ENCODE results near the gene LRRC71.

Gene LRRC71

DNA sequence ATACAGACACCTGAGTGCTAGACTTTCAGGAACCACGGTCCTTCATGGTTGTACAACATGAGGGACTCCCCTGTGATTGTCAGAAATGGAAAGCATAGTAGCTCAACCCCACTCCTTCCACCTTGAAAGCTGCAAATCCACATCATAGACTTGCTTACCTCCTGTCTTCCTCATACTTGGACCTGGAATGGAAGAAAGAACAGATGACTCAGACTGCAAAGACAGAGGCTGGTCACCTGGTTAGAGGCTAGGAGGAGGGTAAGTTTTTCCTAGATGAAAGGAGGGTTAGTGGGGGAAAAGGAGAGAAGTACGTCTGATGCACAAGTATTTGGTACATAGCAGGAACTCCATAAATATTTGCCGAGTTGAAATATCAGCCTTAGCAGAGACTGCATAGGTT, 37.2 kb downstream of the LRRC71 start:
- no peak for TF ChIP-seq CTCF (conservative IDR thresholded peaks at IDR 0.05; ENCODE audit: low read depth, low read length)
- no peak overlapping the region for H3K4me3 ChIP-seq (ENCODE audit: low read depth, low read length)

DNA sequence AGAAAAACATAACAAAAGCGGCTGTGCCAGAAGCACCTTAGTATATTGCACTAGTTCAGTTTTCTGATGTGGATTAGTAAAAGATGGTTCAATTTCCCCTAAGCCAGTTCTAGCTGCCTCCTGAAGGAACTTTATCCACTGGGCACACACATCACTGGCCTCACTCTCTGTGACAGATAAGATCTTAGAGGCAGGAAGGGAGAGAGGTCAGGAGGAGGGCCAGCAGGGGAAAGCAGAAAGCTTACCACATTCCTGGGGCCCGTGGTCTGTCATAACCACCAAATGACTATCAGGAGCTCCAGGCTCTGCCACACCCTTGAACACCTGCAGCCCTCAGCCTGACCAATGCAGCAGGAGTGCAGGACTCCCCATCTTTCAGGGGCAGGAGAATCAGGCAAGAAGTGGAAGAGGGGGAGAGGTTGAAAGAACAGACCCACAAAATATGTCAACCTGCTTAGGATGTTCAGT, 37.8 kb downstream of the LRRC71 start:
- no peak overlapping the region for H3K4me3 ChIP-seq (ENCODE audit: low read depth, low read length)
- TF ChIP-seq CTCF (conservative IDR thresholded peaks at IDR 0.05; ENCODE audit: low read depth, low read length), result no peak
- DNase-seq (ENCODE audit: low read depth), result no peak

More for the DNA sequence above, 37.2 kb downstream of the LRRC71 start:
- DNase-seq (ENCODE audit: low read depth), result no peak

DNA sequence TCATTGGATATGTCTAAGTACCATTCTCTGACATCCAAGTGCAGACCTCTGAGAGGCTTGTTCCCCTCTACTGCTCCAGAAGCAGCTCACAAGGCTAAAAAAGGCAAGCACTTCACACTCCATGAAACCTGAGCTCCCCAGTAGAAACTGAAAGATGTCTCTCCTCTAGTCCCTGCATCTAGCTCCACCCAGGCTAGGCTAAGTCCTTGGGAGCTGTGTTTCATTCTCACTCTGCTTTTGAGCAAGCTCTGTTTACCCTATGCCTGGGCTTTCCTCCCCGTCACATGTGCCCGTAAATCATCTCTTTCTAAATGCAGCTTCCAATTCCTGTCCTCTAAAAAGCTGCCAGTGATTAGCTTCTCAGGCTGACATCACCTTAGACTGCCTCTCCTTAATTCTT, 39.0 kb downstream of the LRRC71 start:
- TF ChIP-seq CTCF (conservative IDR thresholded peaks at IDR 0.05; ENCODE audit: low read depth, low read length), result no peak
- DNase-seq (ENCODE audit: low read depth), result peak; percentile 48

DNA sequence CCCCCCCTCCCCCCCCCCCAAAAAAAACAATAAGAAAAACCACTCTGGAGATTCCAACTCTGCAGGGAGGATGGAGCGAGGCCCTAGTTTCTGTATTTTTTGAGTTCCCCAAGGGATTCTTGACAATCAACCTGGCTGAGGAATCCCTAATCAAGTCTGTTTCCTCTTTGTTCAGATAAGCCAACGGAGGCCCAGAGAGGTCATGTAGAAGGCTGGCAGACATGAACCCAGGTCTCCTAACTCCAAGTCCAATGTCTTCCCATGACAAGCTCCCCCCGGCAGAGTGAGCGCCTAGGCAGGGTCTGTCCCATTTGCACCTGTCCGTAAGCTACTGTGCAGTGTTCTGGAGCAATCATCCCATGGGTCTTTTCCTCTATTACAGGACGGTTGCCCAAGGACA, 39.5 kb downstream of the LRRC71 start:
- H3K4me3 ChIP-seq (ENCODE audit: low read depth, low read length), result no peak overlapping the region
- no peak for TF ChIP-seq CTCF (conservative IDR thresholded peaks at IDR 0.05; ENCODE audit: low read depth, low read length)
- no peak for DNase-seq (ENCODE audit: low read depth)

More for the DNA sequence above, 39.0 kb downstream of the LRRC71 start:
- no peak overlapping the region for H3K4me3 ChIP-seq (ENCODE audit: low read depth, low read length)

- H3K4me3 ChIP-seq (ENCODE audit: low read depth, low read length), result no peak overlapping the region
- DNase-seq (ENCODE audit: low read depth), result no peak
- peak; percentile 29 for TF ChIP-seq CTCF (conservative IDR thresholded peaks at IDR 0.05; ENCODE audit: low read depth, low read length)
Observed at GRCh38 chr1:156961709-156962108, 41.3 kb downstream of the LRRC71 start.

GRCh38 chr1:156963621-156964020, 43.2 kb downstream of the LRRC71 start:
- H3K4me3 ChIP-seq (ENCODE audit: low read depth, low read length), result no peak overlapping the region
- peak; percentile 15 for DNase-seq (ENCODE audit: low read depth)
- no peak for TF ChIP-seq CTCF (conservative IDR thresholded peaks at IDR 0.05; ENCODE audit: low read depth, low read length)

DNA sequence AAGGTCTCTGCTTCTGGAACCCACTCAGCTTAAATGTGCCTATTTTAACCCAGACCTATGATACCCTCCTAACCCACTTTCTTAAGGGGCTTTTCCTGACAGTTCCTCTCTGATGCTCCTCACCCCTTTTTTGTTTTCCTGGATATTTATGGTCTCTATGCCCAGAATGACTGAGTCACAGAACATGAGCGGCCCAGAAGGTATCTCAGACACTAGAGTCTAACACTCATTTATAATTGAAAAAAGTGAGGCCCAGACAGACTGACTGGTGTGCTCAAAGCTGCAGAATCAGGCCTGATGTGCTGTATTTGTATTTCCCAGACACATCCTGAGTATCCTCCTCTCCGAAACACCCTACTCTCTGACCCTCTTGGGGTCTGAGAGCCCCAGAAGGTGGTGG, 44.0 kb downstream of the LRRC71 start:
- TF ChIP-seq CTCF (conservative IDR thresholded peaks at IDR 0.05; ENCODE audit: low read depth, low read length), result no peak
- no peak overlapping the region for H3K4me3 ChIP-seq (ENCODE audit: low read depth, low read length)
- no peak for DNase-seq (ENCODE audit: low read depth)

Measured in choroid plexus epithelial cell (primary cell).